HG03432 (cell line): ENCODE data around the gene FBLN2.

Experiments
- ATAC-seq: cut with Tn5 transposase; IDR thresholded peaks from one replicate; pipeline ENCODE4 v1.9.1; 2021; ENCODE audit warnings: mild to moderate bottlenecking, moderate library complexity; ENCODE audit not compliant: unreplicated experiment

The FBLN2 gene

DNA sequence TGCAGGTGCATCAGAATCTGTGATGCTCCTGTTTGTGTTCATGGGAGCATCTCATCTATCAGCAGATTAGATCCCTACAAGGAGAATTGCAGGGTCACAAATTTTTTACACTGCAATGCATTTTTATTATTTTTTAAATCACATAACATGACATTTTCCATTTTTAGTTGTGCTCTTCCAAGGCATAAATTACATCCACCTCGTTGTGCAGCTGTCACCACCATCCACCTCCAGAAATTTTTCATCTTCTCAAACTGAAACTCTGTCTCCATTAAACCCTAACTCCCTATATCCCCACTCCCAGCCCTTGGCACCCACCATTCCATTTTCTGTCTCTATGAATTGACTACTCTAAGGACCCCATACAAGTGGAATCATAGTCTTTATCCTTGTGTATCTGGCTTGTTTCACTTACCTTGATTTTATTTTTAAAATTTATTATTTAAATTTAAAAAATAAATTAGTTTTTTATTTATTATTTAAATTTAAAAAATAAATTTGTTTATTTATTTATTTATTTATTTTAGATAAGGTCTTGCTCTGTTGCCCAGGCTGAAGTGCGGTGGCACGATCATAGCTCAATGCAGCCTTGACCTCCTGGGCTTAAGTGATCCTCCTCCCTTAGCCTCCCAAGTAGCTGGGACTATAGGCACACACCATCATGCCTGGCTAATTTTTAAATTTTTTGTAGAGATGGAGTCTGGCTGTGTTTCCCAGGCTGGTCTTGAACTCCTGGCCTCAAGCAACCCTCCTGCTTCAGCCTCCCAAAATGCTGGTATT is 47.7 kb downstream of the FBLN2 start:
- no peak for ATAC-seq

DNA sequence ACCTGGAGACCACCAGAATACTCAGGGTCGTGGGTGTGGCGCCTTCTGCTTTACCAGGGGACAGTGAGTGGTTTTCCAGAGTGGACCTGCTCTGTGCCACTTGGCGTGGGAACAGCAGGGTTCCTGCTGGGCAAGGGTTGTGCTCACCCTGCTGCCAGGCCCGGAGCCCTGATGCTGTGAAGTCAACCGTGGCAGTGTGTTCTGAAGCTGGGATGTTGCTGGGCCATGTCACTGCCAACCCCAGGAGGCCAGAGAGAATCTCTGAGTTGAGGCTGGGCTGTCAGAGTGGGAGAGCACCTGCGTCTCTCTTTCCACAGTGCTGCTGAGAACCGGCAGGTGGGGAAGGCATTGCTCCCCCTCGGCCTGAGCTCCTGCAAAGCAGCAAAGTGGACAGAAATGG is 48.7 kb downstream of the FBLN2 start:
- ATAC-seq = no peak

DNA sequence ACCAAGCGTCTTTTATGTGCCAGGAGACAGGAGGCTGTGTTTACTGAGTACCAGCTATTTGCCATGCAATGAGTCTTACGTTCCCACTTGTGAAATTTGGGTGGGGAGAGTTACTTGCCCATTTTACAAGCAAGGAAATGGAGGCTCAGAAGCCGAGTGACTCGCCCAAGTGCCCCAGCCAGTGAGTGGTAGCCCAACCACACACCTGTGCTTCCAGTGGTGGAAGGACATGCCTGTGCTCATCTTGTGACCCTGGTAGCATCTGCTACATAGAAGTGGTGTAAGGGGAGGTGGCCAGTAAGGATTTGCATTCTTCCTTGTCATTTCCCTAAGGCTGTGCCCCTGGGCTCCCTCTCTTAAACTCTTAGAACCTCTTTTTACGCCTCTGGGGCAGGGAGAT is 49.3 kb downstream of the FBLN2 start:
- ATAC-seq = no peak

DNA sequence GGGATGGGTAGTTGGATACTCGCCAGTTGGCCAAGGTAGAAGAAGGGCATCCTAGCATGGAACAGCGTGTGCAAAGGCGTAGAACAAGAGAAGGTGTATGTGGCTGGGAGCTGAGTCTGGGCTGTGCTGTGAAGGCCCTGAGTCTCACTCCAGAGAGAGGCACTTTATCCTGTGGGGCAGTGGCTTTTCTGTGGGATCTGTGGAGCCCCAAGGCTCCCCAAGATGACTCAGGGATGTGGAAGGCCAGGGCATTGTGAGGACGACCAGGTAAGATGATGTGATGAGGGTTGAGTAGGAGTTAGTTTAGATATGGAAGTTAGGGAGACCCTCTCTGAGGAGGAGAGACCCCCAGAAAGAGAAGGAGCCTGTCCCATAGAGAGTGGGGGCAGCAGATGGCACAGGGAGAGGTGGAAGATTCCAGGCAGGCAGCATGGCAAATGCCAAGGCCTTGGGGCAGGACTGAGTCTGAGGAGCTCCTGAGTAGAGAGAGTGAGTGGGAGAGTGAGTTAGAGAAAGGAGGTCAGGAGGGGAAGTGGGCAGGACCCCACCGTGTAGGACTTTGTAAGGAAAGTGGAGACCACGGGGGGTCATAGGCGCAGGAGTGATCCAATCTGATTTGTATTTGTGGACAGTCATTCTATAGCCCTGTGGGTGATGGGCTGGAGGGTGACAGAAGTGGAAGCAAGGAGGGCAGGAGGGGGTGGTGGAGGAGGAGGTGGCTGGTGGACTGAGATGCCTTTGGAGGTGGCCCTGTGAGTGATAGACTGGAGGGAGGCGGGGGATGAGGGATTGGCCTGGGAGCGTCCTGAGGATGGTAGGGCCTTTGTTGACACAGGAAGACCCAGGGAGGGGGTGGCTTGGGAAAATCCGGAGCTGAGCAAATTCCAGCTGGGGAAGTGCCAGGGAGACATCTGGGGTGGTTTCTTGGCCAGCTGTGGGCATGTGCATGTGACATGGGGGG is 50.3 kb downstream of the FBLN2 start:
- no peak for ATAC-seq

DNA sequence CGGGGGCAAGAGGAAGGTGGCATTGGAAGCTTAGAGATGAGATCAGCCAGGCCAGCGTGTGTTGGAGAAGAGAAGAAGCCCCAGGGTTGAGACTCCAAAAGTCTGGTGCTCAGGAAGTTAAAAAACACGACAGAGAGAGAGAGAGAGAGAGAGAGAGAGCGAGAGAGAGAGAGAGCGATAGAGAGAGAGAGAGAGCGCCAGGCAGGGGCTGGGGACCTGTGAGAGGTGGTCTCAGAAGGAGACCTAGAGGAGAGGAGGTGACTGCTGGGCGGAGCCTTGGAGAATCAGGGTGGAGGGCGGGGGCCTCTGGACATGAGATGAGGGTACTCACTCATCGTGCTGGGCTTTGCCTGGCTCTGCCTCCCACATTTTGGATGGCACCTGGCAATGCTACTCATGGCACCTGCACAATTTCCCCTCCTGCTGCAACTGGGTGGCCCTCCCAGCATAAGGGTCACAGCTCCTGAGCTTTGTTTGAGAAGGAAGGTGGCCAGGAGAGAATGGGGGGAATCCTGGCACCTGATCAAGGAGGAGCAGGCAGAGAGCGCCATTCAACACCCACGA is 51.0 kb downstream of the FBLN2 start:
- ATAC-seq = no peak

DNA sequence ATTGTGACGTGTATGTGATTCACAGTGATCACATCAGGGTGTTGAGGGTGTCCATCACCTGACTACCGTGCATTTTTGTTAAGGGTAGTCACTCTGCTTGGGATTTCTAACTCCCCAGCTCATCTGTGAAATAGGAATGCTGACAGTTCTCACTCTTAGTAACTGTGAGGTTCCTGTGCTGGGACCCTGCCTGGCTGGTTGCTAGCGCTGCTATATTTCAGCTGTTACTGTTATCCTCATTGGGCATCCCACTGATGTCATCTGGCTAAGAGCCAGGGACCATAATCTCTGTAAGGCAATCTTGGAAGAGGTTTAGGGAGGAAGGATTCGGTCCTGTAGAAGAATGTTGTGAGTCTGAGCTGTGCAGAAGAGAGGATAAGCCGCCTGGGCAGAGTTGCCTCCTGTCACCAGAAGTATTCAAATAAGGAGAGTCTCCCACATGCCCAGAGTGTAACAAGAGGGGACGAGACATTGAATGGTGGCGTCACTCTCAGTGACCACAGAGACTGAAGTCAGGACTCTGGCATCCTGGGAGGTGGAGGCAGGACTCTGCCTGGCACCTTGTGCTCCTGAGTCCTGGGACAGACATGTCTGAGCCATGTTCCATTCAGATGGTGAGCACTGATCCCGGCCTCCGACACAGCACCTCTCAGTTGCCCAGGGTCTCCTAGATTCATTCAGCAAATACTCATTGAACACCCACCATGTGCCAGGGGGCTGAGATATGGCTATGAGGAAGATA is 52.2 kb downstream of the FBLN2 start:
- no peak for ATAC-seq

DNA sequence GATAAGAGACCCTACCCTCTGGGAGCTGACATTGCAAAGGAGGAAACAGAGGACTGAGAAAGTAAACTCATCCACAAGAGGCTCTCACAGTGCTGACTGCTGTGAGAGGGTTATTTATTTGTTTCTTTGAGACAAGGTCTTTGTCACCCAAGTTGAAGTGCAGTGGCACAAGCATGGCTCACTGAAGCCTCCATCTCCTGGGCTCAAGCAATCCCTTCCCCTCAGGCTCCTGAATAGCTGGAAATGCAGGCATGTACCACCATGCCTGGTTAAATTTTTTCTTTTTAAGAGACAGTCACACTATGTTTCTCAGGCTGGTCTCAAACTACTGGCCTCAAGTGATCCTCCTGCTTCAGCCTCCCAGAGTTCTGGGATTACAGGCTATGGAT is 52.8 kb downstream of the FBLN2 start:
- ATAC-seq = no peak

DNA sequence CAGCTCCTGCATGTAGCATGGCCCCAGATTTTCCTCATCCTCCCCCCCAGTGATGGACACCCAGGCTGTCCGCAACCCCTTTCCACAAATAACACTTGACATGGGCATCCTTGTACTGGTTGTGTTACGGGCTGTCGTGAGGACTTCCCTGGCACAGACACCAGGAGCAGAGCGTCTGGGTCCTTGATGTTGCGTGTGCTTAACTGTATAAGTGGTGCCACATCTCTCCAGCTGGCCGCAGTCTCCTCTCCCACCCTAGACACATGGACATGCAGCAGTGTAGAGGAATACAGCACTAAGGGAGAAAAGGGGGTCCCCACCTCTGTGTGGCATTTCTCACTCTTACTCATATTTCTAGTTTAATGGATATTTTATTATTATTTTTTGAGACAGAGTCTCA is 56.6 kb downstream of the FBLN2 start:
- no peak for ATAC-seq

DNA sequence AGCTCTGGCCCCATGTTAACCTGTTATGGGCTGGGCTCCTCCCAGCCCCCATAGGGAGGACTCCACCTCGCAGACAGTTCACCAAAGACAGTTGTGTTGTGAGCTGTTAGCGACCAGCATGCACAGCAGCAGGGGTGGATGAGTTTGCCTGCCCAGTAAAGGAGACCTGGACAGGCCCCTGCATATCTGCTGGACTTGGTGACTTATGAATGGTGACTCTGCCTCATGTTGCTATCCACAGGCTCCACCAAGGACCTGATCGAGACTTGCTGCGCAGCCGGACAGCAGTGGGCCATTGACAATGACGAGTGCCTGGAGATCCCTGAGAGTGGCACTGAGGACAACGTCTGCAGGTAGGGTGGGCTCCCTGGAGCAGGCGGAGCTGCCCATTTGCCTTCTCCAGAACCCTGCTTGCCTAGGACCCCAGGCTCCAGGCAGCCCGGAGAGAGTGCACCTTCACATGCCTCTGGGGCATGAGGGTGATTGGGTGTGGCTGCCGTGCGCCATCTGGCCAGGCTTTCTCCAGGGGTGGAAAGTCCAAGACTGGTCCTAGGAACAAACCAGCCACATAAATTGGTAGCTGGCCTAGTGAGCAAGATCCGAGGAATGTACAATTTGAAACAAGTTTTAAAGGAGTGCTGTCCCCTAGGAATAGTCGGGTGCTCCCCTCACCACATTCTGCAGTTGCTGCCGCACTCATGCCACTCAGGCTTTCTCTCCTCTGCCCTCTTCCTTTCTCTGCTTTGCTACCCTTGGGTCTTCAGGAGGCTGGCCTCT is 59.1 kb downstream of the FBLN2 start:
- no peak for ATAC-seq

DNA sequence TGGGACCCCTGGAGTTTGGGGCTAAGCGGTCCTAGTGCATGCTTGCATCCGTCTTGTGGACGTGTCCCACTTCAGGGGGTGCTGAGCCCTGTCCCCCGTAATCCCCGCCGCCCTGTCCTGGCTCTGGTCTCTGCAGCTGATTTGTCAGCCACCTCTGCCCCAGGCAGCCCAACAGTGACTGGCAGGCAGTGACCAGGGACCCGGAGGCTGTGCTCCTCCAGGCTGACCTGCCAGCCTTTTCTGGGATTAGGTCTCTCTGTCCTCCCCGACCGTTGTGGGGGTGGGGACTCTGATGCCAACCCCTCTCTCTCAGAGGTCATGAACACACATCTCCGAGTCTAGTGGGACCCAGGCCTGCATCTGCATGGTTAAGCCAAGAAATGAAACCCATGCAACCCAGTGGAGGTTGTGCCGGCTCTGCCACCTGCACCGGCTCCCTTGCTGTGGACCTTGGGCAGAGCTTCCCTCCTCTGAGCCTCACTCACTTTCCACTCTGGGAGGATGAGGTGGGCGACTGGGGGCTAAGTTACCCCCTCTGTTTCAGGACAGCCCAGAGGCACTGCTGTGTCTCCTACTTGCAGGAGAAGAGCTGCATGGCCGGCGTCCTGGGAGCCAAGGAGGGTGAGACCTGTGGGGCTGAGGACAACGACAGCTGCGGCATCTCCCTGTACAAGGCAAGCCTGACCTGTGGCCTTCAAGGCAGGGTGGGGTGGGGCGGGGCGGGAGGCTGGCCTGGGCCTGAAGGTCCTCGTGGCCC is 60.2 kb downstream of the FBLN2 start:
- no peak for ATAC-seq

DNA sequence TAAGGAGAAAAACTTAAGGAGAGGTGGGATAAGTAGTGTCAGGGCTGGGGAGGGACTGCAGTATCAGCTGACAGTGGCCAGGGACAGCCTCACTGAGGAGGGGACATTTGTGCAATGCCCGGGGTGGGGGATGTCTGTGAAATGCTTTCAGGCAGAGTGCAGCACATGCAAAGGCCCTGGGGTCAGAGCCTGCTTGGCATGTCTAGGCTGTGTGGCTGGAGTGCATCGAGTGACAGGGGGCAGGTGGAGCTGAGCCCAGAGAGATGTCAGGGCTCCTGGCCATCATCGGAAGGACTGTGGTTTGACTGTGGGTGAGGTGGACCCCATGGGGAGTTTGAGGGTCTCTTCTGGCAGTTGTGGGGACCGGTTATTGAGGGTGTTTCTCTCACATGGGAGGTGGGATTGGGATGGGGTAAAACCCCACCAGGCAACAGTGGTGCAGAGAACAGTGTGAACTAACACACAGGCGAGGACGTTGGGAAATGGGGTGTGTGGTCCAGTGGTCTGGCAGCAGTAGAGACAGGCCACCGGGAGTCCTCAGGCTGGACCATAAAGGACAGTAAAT is 61.2 kb downstream of the FBLN2 start:
- ATAC-seq = no peak

DNA sequence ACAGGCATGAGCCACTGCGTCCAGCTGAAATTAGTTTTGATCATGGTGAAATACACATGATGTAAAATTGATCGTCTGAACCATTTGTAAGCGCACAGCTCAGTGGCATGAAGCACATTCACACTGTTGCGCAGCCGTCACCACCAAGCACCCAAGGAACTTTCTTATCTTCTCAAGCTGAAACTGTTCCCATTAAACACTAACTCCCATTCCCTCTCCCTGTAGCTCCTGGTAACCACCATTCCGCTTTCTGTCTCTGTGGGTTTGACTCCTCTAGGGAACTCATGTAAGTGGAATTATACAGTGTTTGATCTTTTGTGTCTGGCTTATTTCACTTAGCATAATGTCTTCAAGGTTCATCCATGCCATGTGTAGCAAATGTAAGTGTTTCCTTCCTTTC is 62.3 kb downstream of the FBLN2 start:
- no peak for ATAC-seq

DNA sequence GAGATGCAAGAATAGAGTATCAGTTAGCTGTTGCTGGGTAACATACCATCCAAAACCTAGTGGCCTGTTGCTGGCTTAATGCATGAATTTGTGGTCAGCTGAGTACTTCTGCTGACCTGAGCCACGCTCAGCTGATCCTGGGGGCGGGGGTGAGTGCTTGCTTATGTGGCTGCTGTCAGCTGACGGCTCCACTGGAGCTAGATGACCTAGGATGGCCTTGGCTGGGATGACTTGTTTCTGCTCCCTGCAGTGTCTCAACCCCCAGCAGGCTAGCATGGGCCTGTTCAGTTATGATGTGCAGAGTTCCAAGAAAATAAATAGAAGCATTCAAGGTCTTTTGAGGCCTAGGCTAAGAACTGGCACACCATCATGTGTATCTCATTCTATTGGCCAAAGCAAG is 63.9 kb downstream of the FBLN2 start:
- no peak for ATAC-seq

DNA sequence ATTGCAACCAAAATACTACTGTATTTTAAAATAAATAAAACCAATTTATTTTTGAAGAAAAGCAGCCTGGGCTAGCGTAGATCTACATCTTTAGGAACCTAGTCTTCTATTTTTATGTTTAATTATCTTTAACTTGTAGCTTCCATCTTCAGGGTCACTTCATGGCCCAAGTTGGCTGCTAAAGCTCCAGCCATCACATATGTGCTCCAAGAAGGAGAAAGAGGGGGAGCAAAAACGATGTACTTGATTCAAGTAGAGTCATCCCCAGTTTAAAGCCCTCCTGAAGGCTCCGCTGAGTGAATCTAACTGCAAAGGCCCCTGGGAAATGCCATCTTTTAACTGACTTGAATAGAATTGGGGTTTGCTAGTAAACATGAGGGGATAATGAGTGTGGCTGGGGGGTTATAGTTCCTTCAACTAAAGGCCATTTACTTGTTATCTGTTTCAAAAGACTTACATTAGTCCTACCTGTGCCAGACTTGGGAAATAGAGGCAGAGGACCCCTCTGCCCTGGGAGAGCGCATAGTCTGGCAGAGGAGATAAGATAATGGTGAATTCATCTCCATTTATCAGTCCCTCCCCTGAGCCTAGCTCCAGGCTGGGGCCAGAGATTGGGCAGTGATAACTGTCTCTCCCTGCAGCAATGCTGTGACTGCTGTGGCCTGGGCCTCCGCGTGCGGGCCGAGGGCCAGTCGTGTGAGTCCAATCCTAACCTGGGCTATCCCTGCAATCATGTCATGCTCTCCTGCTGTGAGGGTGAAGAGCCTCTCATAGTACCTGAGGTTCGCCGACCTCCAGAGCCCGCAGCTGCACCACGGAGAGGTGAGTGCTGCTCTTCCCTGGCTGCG is 64.6 kb downstream of the FBLN2 start:
- ATAC-seq = no peak

DNA sequence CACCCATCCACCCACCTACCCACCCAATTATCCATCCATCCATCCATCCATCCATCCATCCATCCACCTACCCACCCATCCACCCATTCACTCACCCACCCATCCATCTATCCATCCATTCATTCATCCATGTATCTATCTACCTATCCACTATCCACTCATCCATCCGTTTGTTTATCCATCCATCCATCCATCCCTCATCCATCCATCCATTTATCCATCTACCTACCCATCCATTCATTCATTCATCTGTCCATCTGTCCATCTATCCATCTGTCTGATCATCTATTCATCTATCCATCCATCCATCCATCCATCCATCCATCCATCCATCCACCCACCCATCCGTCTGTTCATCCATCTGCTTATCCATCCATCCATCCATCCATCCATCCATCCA is 65.7 kb downstream of the FBLN2 start:
- ATAC-seq = no peak

DNA sequence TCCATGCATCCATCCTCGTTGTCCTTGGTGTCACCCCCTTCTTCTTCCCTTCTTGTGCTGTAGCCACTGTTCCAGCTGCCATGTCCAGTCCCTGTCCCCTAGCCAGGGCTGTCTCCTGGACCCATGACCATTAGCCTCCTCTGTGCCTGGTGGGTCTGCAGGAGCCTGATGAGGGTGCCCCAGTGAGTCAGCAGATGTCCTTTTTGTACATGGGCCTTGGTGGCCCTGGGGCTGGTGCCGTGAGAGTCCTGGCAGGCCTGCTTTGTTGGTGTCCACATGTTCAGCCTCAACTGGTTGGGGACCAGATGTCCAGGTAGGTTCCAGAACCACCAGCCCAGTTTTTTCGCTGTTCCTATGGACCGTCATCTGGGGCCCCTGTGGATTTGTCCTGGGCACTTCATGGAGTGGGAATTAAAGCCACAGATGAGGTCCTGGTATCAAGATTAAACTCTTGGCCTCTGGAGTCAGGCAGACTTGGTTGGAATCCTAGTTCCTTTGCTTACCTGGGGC is 66.1 kb downstream of the FBLN2 start:
- no peak for ATAC-seq

DNA sequence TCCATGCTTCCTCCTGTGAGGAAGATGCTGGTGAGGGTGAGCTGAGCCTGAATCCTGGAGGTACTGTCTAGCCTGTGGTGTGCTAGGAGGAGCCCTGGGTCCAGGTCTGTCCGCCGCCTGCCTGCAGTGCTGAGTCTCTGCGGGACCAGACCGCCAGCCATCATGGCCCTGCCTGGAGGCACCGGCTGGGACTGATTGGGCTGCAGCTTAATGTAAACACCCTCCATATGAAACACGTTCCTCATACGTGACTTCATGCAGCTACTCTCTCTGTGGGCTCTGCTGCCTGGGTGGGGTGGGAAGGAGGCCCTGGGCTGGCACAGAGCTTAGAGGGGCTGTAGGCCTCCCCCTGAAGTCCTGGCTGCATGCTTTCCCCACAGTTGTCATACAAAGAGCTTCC is 67.4 kb downstream of the FBLN2 start:
- no peak for ATAC-seq

DNA sequence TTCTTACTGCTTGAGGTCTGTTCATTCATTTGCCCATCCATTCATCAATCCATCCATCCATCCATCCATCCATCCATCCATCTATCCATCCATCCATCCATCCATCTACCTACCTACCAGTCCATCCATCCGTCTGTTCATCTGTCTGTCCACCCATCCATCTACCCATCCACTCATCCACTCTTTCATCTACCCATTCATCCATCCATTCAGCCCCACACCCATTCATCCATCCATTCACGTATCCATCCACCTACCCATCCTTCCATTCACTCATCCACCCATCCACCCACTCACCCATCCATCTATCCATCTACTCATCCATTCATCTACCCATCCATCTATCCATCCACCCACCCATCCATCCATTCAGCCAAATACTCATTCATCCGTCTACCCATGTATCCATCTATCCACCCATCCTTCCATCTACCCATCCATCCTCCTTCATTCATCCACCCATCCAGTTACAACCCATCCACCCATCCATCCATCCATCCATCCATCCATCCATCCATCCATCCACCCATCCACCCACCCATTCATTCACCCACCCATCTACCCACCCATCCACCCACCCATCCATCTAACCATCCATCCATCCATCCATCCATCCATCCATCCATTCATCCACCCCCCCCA is 68.3 kb downstream of the FBLN2 start:
- no peak for ATAC-seq
